Upper lobe of left lung (tissue), 4 donors: ENCODE measurements around the gene ZNF628.

Experiments
- CTCF ChIP-seq, 6 experiments: fragments of 450-650 bp in 4 of 6; fragments of 200-600 bp in 2 of 6; sonication (generic) in 2 of 6; IDR thresholded peaks; one replicate each; pipeline ENCODE4 v1.5.1; 2016 to 2019; ENCODE audit warnings: antibody characterized with exemption in 6 of 6
- POLR2A ChIP-seq, 4 donors: fragments of 450-650 bp; IDR thresholded peaks; one replicate each; pipeline ENCODE4 v1.5.1; 2016 to 2017; ENCODE audit warnings: antibody characterized with exemption in 4 of 4, mild to moderate bottlenecking in 2 of 4

- TF ChIP-seq CTCF (IDR thresholded peaks at IDR 0.05) = no peak
- TF ChIP-seq POLR2A (IDR thresholded peaks at IDR 0.05) = no peak
These were observed 19.4 kb downstream of the ZNF628 start for GRCh38 chr19:55495646-55496349.
